Mucosa of descending colon (tissue), 3 donors: ENCODE data around the gene TMEM244. TPM values are rescaled to one million over a fixed set of nuclear protein-coding genes. Genes with fewer than 3 reads are reported as not detected.

Experiments used
- ATAC-seq: fragments of 200-7000 bp; cut with Tn5 transposase; one replicate; pipeline ENCODE4 v1.9.1; 2020; ENCODE audit warnings: mild to moderate bottlenecking, moderate library complexity
- DNase-seq, 3 donors: peaks; one replicate each; pipeline ENCODE4 v3.0.0-alpha.2; 2020
- H3K36me3 ChIP-seq: fragments of 200-600 bp; one replicate; pipeline ENCODE4 v1.8.0; 2021; ENCODE audit warnings: low read depth, mild to moderate bottlenecking
- H3K4me1 ChIP-seq: fragments of 200-600 bp; one replicate; pipeline ENCODE4 v1.8.0; 2021; ENCODE audit warnings: low read depth, mild to moderate bottlenecking
- H3K4me3 ChIP-seq: fragments of 200-600 bp; one replicate; pipeline ENCODE4 v1.8.0; 2021; ENCODE audit warnings: mild to moderate bottlenecking
- H3K9me3 ChIP-seq: fragments of 200-600 bp; one replicate; pipeline ENCODE4 v1.8.0; 2021; ENCODE audit warnings: mild to moderate bottlenecking
- intact Hi-C, 2 donors: fragments of 100-400 bp; cut with DNase I in 1 of 2; cut with micrococcal nuclease in 1 of 2; formaldehyde crosslinking; loops; one replicate each; pipeline versions ENCODE4 v1.11.0 to v1.11.1; 2022; cut with DNase I, micrococcal nuclease
- total RNA-seq, 3 donors: library from RNA; stranded (reverse); fragmentation: NEBNext Ultra II Directional in 2 of 3; extraction: Animal tissue kit (Norgen Biotek cat#: 25700) in 2 of 3; gene quantifications; one replicate each; pipeline versions ENCODE4 v1.2.1 to v1.2.4, GENCODE V29; 2021 to 2023
- TF ChIP-seq, protein P1 (sequence below): fragments of 200-600 bp; IDR thresholded peaks from one replicate; pipeline ENCODE4 v1.8.0; 2022; ENCODE audit warnings: antibody characterized with exemption, mild to moderate bottlenecking
- donor health status: DM: no; HTN: no; CAD: no; lungs with moderate emphysema.
- donor health status: DM: no; HTN: no; CAD: no.
- donor health status: DM: no; HTN: yes; CAD: no.

Gene TMEM244
- total RNA-seq, 3 donors from 2014 or later: not detected

DNA sequence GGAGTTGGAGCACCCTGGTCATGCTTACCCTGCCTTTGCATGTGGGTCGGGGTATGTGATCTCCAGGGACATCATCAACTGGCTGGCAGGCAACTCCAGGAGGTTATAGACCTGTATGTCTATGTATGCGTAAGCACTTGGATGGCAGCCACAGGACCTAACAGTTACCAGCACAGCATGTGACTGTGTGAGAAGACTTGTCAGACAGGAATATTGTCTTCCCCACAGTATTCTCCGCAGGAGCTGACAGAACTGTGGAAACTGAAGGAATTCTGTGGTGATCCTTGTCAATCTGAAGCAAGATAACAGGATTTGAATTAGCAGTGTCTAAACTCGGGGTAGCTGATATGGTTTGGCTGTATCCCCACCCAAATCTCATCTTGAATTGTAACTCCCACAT lies 59.2 kb downstream of the TMEM244 start:
- TF ChIP-seq, protein P1, sequence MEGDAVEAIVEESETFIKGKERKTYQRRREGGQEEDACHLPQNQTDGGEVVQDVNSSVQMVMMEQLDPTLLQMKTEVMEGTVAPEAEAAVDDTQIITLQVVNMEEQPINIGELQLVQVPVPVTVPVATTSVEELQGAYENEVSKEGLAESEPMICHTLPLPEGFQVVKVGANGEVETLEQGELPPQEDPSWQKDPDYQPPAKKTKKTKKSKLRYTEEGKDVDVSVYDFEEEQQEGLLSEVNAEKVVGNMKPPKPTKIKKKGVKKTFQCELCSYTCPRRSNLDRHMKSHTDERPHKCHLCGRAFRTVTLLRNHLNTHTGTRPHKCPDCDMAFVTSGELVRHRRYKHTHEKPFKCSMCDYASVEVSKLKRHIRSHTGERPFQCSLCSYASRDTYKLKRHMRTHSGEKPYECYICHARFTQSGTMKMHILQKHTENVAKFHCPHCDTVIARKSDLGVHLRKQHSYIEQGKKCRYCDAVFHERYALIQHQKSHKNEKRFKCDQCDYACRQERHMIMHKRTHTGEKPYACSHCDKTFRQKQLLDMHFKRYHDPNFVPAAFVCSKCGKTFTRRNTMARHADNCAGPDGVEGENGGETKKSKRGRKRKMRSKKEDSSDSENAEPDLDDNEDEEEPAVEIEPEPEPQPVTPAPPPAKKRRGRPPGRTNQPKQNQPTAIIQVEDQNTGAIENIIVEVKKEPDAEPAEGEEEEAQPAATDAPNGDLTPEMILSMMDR: no peak
- Histone ChIP-seq H3K36me3 (no peaks in the 10 kb centered on the region), H3K9me3 (no peaks in the 10 kb centered on the region), H3K4me1 (no peaks in the 10 kb centered on the region), H3K4me3 (no peak overlapping the region)
- intact Hi-C loops: no loop called here
- peak; percentile 11 for ATAC-seq
- DNase-seq: peak in 2 of 3 donors; percentile 24 to 31

DNA sequence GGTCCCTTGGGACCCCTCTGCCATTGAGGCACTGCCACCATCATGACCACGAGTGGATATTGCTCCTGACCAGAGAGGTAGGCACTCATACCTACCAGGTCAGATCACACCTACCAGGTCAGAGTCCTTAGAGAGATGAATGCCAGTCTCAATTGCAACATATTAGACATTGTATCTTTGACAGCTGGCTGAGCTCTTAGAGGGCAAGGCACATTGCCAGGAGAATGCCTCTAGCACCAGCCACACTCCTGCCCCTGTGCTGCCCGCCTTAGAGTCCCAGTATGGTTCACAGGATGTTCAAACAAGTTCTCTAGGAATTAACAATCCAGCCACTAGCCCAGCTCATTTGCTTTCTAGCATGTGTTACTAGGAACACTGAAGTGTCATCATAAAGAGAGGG lies 65.9 kb downstream of the TMEM244 start:
- no peak for ATAC-seq
- H3K9me3 ChIP-seq: no peaks in the 10 kb centered on the region
- H3K4me3 ChIP-seq: no peak overlapping the region
- intact Hi-C loops: no loop called here
- no peaks in the 10 kb centered on the region for H3K36me3 ChIP-seq
- TF ChIP-seq, protein P1: no peak
- H3K4me1 ChIP-seq: no peaks in the 10 kb centered on the region
- DNase-seq: no peak

DNA sequence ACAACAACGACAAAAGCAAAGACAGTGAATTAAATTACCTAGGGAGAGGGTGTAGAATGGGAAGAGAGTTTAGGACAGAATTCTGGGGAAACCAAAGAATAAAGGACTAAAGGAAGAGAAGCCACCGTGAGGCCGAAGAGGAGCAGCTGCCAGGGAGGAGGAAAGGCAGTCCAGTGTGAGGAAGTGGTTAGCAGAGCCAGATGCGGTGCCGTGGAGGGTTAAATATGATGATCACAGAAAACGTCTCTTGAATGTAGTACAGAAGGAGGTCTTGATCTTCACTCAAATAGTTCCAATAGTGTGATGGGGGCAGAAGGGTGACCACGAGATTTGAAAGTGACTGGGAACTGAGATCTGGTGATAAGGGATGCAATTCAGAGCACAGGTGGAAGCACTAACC lies 67.7 kb downstream of the TMEM244 start:
- ATAC-seq (no peak), DNase-seq (no peak)
- intact Hi-C loops: no loop called here
- Histone ChIP-seq H3K4me1 (no peaks in the 10 kb centered on the region), H3K9me3 (no peaks in the 10 kb centered on the region), H3K36me3 (no peaks in the 10 kb centered on the region), H3K4me3 (no peak overlapping the region)
- TF ChIP-seq, protein P1: no peak

DNA sequence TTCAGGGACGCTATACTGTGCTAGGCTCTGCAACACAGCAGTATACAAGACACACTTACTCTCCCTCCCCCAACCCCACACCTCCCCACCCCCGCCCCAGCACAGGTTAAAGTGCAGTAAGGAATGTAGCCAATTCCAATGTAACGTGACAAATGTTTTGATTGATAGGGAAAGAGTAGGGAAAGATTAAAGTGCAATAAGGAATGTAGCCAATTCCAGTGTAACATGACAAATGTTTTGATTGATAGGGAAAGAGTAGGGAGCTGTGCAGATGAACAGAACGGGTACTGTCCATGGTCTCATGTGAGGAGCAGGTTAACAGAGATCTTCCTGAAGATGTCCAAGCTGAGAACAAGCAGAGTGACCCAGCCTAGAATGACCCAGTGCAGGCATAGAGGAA lies 69.1 kb downstream of the TMEM244 start:
- Histone ChIP-seq H3K4me1 (no peaks in the 10 kb centered on the region), H3K36me3 (no peaks in the 10 kb centered on the region), H3K9me3 (no peaks in the 10 kb centered on the region), H3K4me3 (no peak overlapping the region)
- TF ChIP-seq, protein P1: no peak
- no peak for DNase-seq
- intact Hi-C loops: no loop called here
- ATAC-seq: no peak

DNA sequence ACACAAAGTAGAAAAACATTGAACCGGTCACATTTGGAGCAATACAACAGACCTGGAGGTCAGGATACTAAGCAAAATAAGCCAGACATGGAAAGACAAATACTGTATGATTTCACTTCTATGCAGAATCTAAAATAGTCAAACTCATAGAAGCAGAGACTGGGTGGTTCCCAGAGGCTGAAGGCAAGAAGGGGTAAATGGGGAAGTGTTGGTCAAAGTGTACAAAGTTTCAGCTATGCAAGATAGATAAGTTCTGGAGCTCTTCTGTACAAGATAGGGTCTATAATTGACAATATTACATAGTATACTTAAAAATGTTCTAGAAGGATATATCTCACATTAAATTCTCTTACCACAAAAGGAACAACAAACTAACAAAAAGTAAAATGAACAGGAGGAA lies 70.3 kb downstream of the TMEM244 start:
- DNase-seq (no peak), ATAC-seq (no peak)
- TF ChIP-seq, protein P1: no peak
- Histone ChIP-seq H3K4me1 (no peaks in the 10 kb centered on the region), H3K4me3 (no peak overlapping the region), H3K9me3 (no peaks in the 10 kb centered on the region), H3K36me3 (no peaks in the 10 kb centered on the region)
- intact Hi-C loops: no loop called here

DNA sequence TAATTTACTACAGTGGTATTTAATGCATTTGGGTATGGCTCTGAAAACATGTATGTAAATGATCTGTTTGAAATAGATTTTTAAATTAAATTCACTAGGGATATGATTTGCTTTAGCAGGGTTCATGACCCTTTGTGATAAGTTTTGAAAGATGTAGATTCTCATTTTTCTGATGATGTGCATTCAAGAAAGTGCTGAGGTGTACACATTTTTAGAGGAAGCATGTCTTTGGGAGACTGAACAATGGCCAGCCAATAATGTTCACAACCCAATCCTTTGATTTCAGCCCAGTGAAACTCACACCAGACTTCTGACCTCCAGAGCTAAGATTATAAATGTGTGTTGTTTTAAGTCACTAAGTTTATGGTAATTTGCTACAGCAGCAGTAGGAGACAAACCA lies 71.1 kb downstream of the TMEM244 start:
- H3K36me3 ChIP-seq: no peaks in the 10 kb centered on the region
- intact Hi-C loops: no loop called here
- TF ChIP-seq, protein P1: no peak
- no peak for ATAC-seq
- no peak overlapping the region for H3K4me3 ChIP-seq
- DNase-seq: no peak
- H3K4me1 ChIP-seq: no peaks in the 10 kb centered on the region
- H3K9me3 ChIP-seq: no peaks in the 10 kb centered on the region
